Stimulated activated CD8-positive, alpha-beta memory T cell treated with anti-CD3 and anti-CD28 coated beads, Interleukin-2, amount 100 ng/mL, for 1 hour (primary cell): ENCODE data around the gene DMKN.

Source experiments
- DNase-seq, 2 donors: peaks; one replicate each; pipeline ENCODE4 v3.0.0-alpha.2; 2020; ENCODE audit warnings: low read depth in 2 of 2

The DMKN gene

DNA sequence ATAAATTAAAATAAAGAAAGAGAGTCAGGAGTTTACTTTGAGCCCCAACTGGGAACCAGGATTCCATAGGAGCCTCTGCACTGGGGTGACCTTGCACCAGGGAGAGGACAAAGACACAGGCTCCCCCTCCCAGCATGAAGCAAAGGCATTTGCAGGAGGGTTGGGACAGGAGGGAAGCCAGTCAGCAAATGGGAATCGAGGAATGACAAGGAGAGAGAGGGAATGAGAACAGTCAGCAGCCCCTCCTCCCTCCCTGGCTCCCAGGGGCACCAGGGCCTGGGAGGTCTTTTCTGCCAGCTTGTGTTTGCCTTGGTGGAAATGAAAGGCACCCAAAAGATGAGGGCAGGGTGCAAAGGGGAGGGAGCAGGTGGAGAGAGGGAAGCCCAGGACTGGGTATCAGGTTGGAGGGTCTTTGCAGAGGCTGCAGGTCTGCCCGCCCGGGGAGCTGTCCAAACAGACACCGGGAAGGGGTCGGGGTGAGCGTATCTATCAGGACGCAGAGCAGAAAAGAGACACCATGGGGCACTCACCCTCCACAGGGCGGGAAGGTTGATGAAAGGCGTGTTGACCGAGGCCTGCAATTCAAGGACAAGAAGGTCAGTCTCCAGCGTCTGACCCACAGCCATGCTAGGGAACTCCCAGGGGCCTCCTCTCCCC lies 10.9 kb upstream of the DMKN start:
- DNase-seq = no peak

DNA sequence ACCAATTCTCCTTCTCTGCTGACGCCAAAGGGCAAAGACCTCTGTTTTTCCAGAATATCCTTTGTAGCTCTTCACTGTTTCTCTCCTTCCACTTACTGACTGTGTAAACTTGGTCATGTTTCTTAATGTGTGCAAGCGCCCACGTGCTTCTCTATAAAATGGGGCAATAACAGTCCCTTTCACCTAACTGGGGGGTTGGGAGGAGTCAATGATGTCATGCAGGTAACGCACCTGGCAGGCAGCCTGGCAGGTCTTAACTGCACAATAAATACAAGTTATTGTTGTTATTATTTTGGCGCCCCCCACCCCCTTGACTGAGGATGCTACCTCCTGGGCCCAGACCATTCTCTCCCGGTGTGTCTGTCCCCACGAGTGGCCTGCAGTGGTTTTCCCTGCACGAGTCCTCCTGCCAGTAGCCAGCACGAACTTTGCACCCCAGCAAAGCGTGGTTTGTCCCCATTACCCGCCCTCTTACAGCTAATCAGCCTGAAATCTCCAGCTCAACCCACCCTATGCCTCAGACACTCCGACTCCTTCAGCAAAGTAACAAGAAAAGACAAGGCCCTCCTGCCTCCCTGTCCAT lies 9.4 kb upstream of the DMKN start:
- no peak for DNase-seq

DNA sequence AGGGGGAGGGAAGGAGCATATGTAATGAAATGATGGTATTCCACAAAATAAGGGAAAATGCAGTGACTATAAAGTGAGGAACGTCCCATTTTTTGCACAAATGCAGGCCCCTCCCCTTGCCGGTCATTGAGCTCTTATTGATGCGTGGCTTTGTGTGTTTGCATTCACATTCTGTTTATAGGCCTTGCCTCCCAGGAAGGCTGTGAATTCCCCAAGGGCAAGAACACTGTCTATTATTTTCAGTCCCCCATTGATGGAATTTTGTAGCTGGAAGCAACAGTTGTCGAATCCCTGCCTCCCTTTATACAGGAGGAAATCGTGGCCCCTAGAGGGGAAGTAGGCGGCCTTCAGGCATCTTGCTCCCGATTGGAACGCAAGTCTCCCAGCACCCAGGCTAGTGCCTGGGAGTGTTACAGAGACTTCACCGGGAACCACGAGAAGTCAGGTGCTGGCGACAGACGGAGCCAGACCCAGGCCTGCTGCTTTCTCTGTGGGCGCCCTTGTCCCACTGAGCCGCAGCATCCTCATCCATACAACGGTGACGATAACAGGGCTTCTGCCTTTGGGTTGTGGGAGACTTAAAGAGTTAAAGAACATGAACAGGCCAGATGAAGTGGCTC lies 7.8 kb upstream of the DMKN start:
- DNase-seq = no peak

GRCh38 chr19:35519291-35519690 lies 5.8 kb upstream of the DMKN start:
- DNase-seq = no peak

GRCh38 chr19:35518313-35518712 lies 4.9 kb upstream of the DMKN start:
- DNase-seq = no peak

- DNase-seq = no peak
Measured at GRCh38 chr19:35517342-35517741, 3.9 kb upstream of the DMKN start.

DNA sequence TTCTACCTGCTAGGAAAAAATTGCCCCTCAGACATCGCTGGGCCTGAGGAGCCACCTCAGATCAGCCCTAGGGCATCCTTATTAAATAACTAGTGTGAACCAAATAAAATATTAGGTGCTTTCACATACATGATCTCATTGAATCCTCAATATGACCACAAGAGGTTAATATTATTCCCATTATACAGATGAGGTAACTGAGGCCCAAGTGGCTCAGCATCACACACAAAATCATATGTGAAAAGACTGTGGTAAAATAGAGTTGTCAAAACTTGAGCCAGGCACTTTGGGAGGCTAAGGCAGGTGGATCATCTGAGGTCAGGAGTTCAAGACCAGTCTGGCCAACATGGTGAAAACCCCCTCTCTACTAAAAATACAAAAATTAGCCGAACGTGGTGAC lies 2.9 kb upstream of the DMKN start:
- DNase-seq = no peak

DNA sequence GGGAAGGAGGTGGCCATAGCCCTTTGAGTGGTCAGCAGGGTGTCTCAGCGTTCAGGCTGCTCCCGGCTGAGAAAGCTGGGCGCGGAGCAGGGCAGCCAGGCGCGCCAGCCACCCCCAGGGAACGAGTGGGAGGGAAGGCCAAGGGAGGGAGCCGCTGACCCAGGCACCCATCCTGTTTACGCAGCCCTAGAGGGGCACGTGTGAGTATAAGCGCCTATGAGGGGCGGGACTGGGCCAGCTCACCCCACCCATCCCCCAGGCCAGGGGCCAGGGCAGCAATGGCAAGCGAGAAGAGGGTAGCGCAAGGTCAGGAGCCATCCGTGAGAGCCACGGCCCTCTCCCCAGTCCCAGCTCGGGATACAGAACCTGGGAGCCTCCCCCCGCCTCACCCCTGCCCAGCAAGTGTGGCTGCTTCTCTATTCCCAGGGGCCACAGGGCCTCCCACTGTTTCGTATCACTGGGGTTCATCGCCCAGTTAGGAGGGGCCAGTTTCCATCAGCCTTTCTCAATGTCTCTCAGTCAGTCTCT lies 897 bp upstream of the DMKN start:
- DNase-seq = no peak

DNA sequence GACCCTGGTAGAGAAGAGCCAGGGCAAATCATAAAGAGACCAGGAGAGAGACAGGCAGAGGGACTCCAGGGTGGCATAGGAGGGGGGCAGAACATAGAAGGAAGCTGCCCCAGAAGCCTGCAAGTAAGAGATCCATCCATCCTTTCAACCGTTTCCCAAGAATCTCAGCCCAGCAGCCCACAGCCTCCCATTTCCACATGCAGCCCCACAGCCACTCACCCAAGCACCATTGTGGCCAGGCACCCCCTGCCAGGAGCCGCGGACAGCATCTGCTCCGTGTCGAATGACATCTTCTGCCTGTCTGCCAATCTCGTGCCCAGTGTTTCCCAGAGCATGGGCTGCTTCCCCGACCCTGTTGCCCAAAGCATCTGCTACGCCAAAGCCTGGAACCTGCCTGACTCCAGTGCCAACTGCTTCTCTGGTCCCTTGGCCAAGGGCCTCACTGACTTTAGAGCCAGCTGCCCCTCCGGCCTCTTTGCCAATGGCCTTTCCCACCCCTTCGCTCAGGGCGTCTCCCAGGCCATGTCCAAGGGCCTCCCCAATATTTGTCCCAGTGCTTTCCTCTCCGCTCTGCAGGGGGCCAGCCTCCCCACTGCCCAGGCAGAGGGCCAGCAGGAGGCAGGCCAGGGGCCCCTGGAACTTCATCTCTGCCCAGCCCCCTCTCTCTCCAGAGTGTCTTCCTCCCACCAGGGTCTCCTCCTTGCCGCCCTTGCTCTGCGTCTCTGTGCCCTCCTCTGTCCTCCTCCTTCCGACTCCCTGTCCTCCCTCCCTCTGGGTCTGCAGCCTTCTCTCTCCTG lies 420 bp downstream of the DMKN start:
- no peak for DNase-seq

- no peak for DNase-seq
Measured at GRCh38 chr19:35511337-35511736, 2.1 kb downstream of the DMKN start.

DNA sequence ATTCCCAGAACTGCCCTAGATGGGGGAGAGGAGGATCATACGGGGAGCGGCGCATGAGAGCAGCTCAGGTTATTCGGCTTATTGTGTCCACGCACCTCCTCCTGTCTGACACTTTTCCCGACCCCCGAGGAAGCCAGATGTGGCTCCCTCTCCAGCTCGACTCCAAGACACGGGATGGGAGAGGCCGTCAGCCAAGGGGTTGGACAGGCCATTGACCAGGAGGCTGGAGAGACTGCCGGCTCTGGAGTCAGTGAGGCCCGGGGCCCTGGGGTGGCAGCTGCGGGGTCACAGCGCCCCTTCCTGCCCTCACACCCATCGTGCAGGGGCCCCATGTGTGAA lies 2.9 kb downstream of the DMKN start:
- DNase-seq = no peak

DNA sequence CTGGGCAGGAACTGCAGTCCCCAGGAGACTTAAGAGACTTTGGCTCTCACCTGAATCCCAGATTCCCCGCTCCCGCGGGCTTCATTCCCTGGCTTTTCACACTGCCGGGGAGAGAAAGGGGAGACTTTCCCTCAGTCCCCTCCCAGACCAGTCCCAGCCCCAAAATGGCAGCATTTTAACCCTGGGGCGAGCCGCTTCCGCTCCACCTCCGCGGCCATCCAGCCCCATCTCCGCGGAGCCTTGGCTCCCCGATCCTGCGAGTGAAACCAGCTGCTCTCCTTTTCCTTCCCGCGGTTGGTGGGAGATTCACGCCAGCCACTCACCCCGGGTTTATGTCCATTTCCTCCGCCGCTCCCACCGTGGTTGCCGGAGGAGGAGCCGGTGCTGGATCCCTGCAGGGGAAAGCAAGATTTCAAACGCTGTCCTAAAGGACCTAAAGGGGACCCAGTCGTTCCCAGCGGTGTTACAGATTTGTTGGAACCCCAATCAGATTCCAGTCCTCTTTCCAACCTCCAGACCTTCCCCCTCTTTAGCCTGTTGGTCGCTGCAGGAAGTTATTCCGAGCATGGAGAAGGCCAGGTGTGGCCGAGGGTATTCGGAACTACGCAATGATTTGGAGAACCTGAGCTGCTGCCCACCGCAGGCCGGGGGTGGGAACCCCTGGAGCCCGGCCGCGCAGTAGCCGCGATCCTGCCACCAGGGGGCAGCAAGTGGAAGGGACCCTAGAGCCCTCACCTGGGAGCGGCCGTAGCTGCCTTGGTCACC lies 3.4 kb downstream of the DMKN start:
- DNase-seq = peak; percentile 53 to 60

- DNase-seq = peak in 1 of 2 donors; percentile 11
Measured at GRCh38 chr19:35509018-35509652, 4.3 kb downstream of the DMKN start.

GRCh38 chr19:35508129-35508528 lies 5.3 kb downstream of the DMKN start:
- no peak for DNase-seq

- DNase-seq = no peak
Measured at GRCh38 chr19:35507561-35507960, 5.9 kb downstream of the DMKN start.

DNA sequence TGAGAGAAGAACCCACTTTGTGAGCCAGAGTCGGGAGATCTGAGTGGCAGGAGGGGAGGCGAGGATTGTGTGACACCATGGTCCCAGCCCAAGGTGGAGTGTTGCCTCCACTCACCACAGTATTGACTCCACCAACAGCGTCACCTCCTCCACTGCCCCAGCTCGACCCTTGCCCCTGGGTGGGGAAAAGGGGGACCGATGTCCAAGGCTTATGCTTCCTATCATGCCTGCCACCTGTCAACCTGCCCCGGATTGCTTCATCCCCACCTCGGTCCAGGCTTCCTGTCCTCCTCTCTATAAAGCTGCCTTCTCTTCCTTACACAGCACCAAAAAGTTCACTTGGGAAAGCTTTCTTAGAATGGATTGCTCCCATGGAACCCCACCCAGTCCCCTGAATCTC lies 7.4 kb downstream of the DMKN start:
- DNase-seq = no peak

GRCh38 chr19:35502751-35503150 lies 10.7 kb downstream of the DMKN start:
- no peak for DNase-seq

GRCh38 chr19:35501684-35502083 lies 11.8 kb downstream of the DMKN start:
- no peak for DNase-seq

- DNase-seq = no peak
Measured at GRCh38 chr19:35500611-35501010, 12.8 kb downstream of the DMKN start.

DNA sequence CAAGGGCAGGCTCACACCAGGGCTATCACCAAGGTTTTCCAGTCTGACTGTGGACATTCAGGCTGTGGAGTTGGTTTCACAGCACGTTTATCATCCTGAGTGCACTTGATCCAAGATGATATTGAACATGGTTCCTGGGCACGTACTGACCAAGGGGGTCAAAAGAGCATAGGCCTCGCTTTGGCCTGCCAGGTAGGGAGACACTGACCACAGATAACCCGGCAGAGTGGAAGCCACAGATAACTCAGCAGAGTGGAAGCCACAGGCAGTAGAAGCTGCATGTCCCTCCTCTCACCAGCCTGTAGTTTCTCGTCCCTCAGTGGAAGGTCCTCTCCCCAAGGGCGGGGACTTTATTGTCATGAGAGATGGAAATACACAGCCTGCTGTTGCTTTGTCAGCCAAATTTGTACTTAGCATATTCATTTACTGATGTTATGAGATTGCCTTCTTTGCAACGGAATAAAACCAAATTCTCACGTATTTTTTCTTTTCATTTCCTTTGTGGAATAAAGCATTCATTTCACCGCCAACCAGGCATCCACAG lies 14.4 kb downstream of the DMKN start:
- no peak for DNase-seq

DNA sequence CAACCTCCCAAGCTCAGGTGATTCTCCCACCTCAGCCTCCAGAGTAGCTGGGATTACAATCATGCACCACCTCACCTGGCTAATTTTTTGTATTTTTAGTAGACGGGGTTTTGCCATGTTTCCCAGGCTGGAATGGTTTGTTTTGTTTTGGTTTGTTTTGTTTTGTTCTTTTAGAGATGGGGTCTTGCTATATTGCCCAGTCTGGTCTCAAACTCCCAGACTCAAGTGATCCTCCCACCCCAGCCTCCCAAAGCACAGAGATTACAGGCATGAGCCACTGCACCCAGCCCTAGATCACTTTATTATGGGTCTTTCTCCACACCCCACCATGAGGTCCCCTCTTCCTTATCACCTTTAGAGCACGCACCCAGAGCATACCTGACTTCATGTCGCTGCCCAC lies 15.2 kb downstream of the DMKN start:
- DNase-seq = no peak
